ENCODE data around the gene MRTFA. TPM values are rescaled to one million over a fixed set of nuclear protein-coding genes. Genes with fewer than 3 reads are reported as not detected.

Gene MRTFA
- total RNA-seq, 1 experiment from 2014 or later = 44.7 TPM

GRCh38 chr22:40450616-40451015 is 185.9 kb downstream of the MRTFA start:
- Histone ChIP-seq H4K20me1 (ENCODE audit: insufficient read depth) (peaks cover 10% of the 10 kb centered on the region; the same call in 1 of the 2 replicates), H3K9me3 (ENCODE audit: insufficient read depth, low read depth) (no peaks in the 10 kb centered on the region), H3K9me2 (ENCODE audit: insufficient read depth) (no peaks in the 10 kb centered on the region), H3K4me1 (replicated peaks; ENCODE audit: insufficient read depth) (0 out of 2 replicates have a peak, but pooled peaks cover 7% of the 10 kb centered on the region), H2AFZ (no peak overlapping the region), H3K4me3 (no peak overlapping the region), H3K27me3 (ENCODE audit: insufficient read depth, low read depth) (no peaks in the 10 kb centered on the region), H3K36me3 (ENCODE audit: low read depth) (no peaks in the 10 kb centered on the region), H3K4me2 (no peak overlapping the region), H3K27ac (no peak overlapping the region), H3K79me2 (ENCODE audit: low read depth) (peaks cover 42% of the 10 kb centered on the region), H3F3A (ENCODE audit: insufficient read depth, low read depth) (peaks cover 13% of the 10 kb centered on the region; the same call in 1 of the 2 replicates)
- intact Hi-C loops (cut with micrococcal nuclease; ENCODE audit: unreplicated experiment) = no loop called here
- ChIA-PET CTCF (interaction anchor here (0.6 kb wide), 1 partner anchor 349 kb away, joined by 3 read pairs; no protein-coding TSS in a partner anchor), POLR2A (ENCODE audit: unreplicated experiment) (no interaction called here)
- TF ChIP-seq EZH2 (IDR thresholded peaks at IDR 0.05; ENCODE audit: low read depth) = no peak
- no peak for TF ChIP-seq CTCF (conservative IDR thresholded peaks at IDR 0.05)
- no TSS peak for BruUV-seq (replicated peaks)
- DNase-seq = no peak

- Histone ChIP-seq H4K20me1 (ENCODE audit: insufficient read depth) (peaks cover 10% of the 10 kb centered on the region; the same call in 1 of the 2 replicates), H3K79me2 (ENCODE audit: low read depth) (peaks cover 42% of the 10 kb centered on the region), H3F3A (ENCODE audit: insufficient read depth, low read depth) (peaks cover 13% of the 10 kb centered on the region; the same call in 1 of the 2 replicates), H3K27me3 (ENCODE audit: insufficient read depth, low read depth) (no peaks in the 10 kb centered on the region), H3K4me3 (no peak overlapping the region), H3K9me2 (ENCODE audit: insufficient read depth) (no peaks in the 10 kb centered on the region), H3K36me3 (ENCODE audit: low read depth) (no peaks in the 10 kb centered on the region), H3K27ac (no peak overlapping the region), H3K9me3 (ENCODE audit: insufficient read depth, low read depth) (no peaks in the 10 kb centered on the region), H3K4me2 (no peak overlapping the region), H2AFZ (no peak overlapping the region), H3K4me1 (replicated peaks; ENCODE audit: insufficient read depth) (0 out of 2 replicates have a peak, but pooled peaks cover 7% of the 10 kb centered on the region)
- ChIA-PET POLR2A (ENCODE audit: unreplicated experiment) (no interaction called here), CTCF (no interaction called here)
- BruUV-seq (replicated peaks) = no TSS peak
- intact Hi-C loops (cut with micrococcal nuclease; ENCODE audit: unreplicated experiment) = no loop called here
- peak in 1 of 2 experiments; percentile 14 for DNase-seq
- no peak for TF ChIP-seq CTCF (conservative IDR thresholded peaks at IDR 0.05)
- no peak for TF ChIP-seq EZH2 (IDR thresholded peaks at IDR 0.05; ENCODE audit: low read depth)
Measured at GRCh38 chr22:40449676-40450035, 186.9 kb downstream of the MRTFA start.

GRCh38 chr22:40446203-40446602 is 190.3 kb downstream of the MRTFA start:
- BruUV-seq (replicated peaks) = no TSS peak
- intact Hi-C loops (cut with micrococcal nuclease; ENCODE audit: unreplicated experiment) = no loop called here
- Histone ChIP-seq H3K27me3 (ENCODE audit: insufficient read depth, low read depth) (no peaks in the 10 kb centered on the region), H3K4me3 (no peak overlapping the region), H3K9me2 (ENCODE audit: insufficient read depth) (no peaks in the 10 kb centered on the region), H2AFZ (no peak overlapping the region), H3K27ac (no peak overlapping the region), H4K20me1 (ENCODE audit: insufficient read depth) (peaks cover 10% of the 10 kb centered on the region; the same call in 1 of the 2 replicates), H3K9me3 (ENCODE audit: insufficient read depth, low read depth) (no peaks in the 10 kb centered on the region; the same call in 1 of the 2 replicates), H3K4me2 (no peak overlapping the region), H3K4me1 (replicated peaks; ENCODE audit: insufficient read depth) (0 out of 2 replicates have a peak, but pooled peaks cover 7% of the 10 kb centered on the region), H3K79me2 (ENCODE audit: low read depth) (peaks cover 19% of the 10 kb centered on the region), H3F3A (ENCODE audit: insufficient read depth, low read depth) (peaks cover 13% of the 10 kb centered on the region; the same call in 1 of the 2 replicates), H3K36me3 (ENCODE audit: low read depth) (no peaks in the 10 kb centered on the region)
- CTCF ChIA-PET = no interaction called here
- no peak for DNase-seq
- TF ChIP-seq CTCF (conservative IDR thresholded peaks at IDR 0.05) = no peak
- no peak for TF ChIP-seq EZH2 (IDR thresholded peaks at IDR 0.05; ENCODE audit: low read depth)
- POLR2A ChIA-PET (ENCODE audit: unreplicated experiment) = interaction anchor here (0.6 kb wide), 1 partner anchor 13 kb away, joined by 6 read pairs; no protein-coding TSS in a partner anchor

Measured in PC-9 (cell line).